Large intestine (tissue), 3 donors: ENCODE data around the gene NFASC. TPM values are rescaled to one million over a fixed set of nuclear protein-coding genes. Genes with fewer than 3 reads are reported as not detected.

Experiments used
- DNase-seq, 2 donors: peaks; one replicate each; pipeline versions ENCODE4 v3.0.0 to v3.0.0-alpha.2; 2013
- H3K27ac ChIP-seq: one replicate; pipeline ENCODE4 v1.5.1; 2013; ENCODE audit warnings: low read length
- H3K27me3 ChIP-seq: 2 replicates; pipeline ENCODE4 v1.6.1; 2013; ENCODE audit warnings: low read length; ENCODE audit not compliant: control insufficient read depth, insufficient read depth
- H3K36me3 ChIP-seq: 2 replicates; pipeline ENCODE4 v1.6.1; 2013; ENCODE audit warnings: low read length; ENCODE audit not compliant: control insufficient read depth, insufficient read depth
- H3K4me1 ChIP-seq: one replicate; pipeline ENCODE4 v1.6.1; 2013; ENCODE audit warnings: low read length; ENCODE audit not compliant: control insufficient read depth, insufficient read depth
- H3K4me3 ChIP-seq: one replicate; pipeline ENCODE4 v1.5.1; 2013; ENCODE audit warnings: low read length
- H3K9me3 ChIP-seq: one replicate; pipeline ENCODE4 v1.6.1; 2013; ENCODE audit warnings: mild to moderate bottlenecking, low read depth, low read length, moderate library complexity; ENCODE audit not compliant: control insufficient read depth
- WGBS: methylation state at CpG from one replicate; pipeline ENCODE4 v1.1.5; 2013; ENCODE audit warnings: low lambda C conversion rate; ENCODE audit not compliant: insufficient coverage; 5-methylcytosine and 5-hydroxymethylcytosine counted together
- polyA plus RNA-seq: library from polyadenylated mRNA; unstranded; fragments of 120-200 nt; gene quantifications from one replicate; pipeline ENCODE4 v1.2.1, GENCODE V29; 2013

Gene NFASC
- polyA plus RNA-seq, 1 donor: 10.1 TPM

DNA sequence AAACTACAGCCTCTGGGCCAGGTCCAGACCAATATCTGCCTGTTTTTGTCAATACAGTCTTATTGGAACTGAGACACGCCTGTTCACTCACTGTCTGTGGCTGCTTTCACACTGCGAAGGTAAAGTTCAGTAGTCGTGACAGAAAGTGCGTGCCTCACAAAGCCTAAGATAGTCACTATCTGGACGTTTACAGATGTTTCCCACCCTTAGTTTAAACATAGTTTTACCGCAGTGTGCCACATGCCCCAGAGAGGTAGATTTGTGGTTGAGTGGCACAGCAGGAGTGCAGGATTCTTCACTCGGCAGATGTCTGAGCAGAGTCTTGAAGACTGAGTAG, 61.9 kb downstream of the NFASC start:
- no peak for DNase-seq
- Histone ChIP-seq H3K9me3 (no peaks in the 10 kb centered on the region), H3K4me3 (no peak overlapping the region), H3K27ac (no peak overlapping the region), H3K36me3 (no peaks in the 10 kb centered on the region), H3K27me3 (peaks cover 16% of the 10 kb centered on the region), H3K4me1 (no peaks in the 10 kb centered on the region)
- WGBS: no CpG with 5 or more reads among the region's 7 CpGs

DNA sequence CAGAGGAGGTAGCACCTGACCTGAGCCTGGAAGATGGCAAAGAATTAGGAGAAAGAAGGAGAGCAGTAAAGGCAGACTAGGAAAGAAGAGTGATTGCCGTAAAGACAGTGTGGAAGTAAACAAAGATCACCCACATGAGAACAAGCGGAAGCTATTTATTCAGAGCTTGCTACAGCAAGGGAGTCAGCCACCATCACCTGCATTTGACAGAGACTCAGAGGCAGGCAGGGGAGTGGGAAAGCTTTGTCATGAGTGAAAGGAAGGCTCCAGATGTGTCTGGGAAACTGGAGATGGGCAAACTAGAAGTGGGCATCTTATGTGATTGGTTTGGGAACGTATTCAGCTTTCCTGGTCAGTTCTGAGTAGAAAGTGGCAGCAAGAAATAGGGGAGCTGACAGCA, 64.5 kb downstream of the NFASC start:
- no peaks in the 10 kb centered on the region for H3K4me1 ChIP-seq
- no CpG with 5 or more reads among the region's 3 CpGs for WGBS
- no peaks in the 10 kb centered on the region for H3K36me3 ChIP-seq
- H3K27ac ChIP-seq: no peak overlapping the region
- DNase-seq: no peak
- peaks cover 22% of the 10 kb centered on the region for H3K27me3 ChIP-seq
- H3K9me3 ChIP-seq: no peaks in the 10 kb centered on the region
- H3K4me3 ChIP-seq: no peak overlapping the region

DNA sequence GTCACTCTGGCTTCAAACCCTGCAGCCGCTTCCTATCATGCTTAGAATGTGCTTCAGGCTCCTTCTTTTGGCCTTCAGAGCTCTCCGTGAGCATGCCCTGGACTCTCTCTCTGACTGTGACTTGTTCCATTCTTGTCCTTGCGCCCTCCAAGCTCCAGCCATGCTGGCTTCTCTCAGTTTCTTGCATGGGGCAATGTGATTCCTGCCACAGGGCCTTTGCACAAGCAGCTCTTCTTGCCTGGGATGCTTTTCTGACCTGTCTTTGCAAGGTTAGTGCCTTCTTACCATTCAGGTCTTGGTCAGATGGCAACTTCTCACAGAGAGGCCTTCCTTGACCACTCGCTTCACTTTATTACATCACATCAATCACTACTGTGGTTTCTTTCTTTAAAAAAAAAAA, 66.1 kb downstream of the NFASC start:
- Histone ChIP-seq H3K9me3 (no peaks in the 10 kb centered on the region), H3K27ac (no peak overlapping the region), H3K36me3 (no peaks in the 10 kb centered on the region), H3K27me3 (peaks cover 22% of the 10 kb centered on the region), H3K4me1 (no peaks in the 10 kb centered on the region), H3K4me3 (no peak overlapping the region)
- no peak for DNase-seq
- WGBS: no CpG with 5 or more reads among the region's 4 CpGs

DNA sequence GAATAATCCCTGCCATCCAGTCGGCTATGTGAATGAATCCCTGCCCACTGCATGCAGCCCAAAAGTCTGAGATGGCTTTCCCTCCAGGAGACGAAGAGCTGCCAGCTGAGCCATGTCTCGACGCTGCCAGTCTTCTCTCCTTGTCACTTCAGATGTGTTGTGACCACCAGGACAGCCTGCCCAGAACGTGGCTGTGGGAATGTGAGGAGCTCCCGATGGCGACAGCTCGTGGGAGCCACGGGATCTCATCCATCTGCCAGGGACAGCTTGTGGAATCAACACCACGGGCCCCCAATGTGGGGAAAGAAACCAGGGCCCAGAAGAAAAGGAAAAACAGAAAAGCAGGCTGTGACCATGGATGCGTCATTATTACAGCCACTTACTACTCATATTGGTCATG, 67.2 kb downstream of the NFASC start:
- WGBS: no CpG with 5 or more reads among the region's 11 CpGs
- H3K27me3 ChIP-seq: peaks cover 15% of the 10 kb centered on the region
- no peaks in the 10 kb centered on the region for H3K36me3 ChIP-seq
- no peak overlapping the region for H3K4me3 ChIP-seq
- H3K9me3 ChIP-seq: no peaks in the 10 kb centered on the region
- no peak for DNase-seq
- H3K27ac ChIP-seq: no peak overlapping the region
- no peaks in the 10 kb centered on the region for H3K4me1 ChIP-seq

- Histone ChIP-seq H3K4me3 (no peak overlapping the region), H3K27ac (no peak overlapping the region), H3K27me3 (peaks cover 7% of the 10 kb centered on the region), H3K9me3 (no peaks in the 10 kb centered on the region), H3K36me3 (no peaks in the 10 kb centered on the region), H3K4me1 (no peaks in the 10 kb centered on the region)
- no peak for DNase-seq
- WGBS: no CpG with 5 or more reads among the region's 2 CpGs
Measured at GRCh38 chr1:204940591-204940990, 69.9 kb downstream of the NFASC start.

DNA sequence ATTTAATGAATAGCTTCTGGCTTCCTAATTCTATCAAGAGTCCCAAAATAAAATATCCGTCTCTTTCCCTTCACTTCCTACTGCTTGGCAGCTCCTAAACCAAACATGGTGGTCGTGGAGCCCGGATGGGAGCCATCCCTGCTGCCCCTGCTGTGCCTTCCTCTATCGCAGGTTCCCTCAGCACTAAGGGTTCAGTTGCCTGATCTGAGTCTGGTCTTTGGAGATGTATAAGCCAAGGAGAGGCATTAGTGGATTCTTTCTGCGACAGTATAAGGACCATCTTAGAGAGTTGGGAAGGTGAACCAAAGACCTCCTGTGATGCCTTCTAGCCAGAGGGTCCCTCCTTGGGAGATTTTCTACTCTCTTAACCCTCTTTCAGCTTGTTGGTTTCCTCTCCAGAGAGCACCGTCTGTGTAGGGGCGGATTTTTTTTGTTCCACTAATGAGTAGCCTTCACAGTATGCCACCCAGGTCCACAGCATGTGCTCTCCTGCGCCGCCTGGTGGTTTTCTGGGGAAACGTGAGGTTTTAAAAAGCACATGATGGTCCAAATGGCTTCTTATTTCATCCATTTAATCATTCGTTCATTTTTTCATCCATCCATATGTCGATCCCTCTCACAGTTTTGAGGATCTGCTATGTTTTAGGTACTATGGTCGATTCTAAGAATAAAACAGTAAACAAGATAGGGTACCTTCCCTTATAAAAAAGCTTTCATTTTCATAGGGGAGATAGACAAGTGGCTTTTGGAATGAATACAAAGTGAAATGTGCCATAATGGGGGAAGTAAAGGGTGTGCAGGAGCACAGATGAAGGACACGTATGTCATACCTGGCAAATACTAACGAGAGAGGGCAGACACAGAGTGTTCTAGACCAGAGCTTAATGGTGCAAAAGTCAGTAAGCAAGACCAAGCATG, 71.0 kb downstream of the NFASC start:
- peak; percentile 43 to 47 for DNase-seq
- WGBS: 13% methylated on average over 6 of the region's 15 CpGs
- Histone ChIP-seq H3K4me3 (no peak overlapping the region), H3K27me3 (peaks cover 7% of the 10 kb centered on the region), H3K27ac (no peak overlapping the region), H3K4me1 (no peaks in the 10 kb centered on the region), H3K36me3 (no peaks in the 10 kb centered on the region), H3K9me3 (no peaks in the 10 kb centered on the region)

GRCh38 chr1:204943495-204943894, 72.8 kb downstream of the NFASC start:
- Histone ChIP-seq H3K4me1 (no peaks in the 10 kb centered on the region), H3K4me3 (no peak overlapping the region), H3K27me3 (peaks cover 11% of the 10 kb centered on the region), H3K27ac (no peak overlapping the region), H3K9me3 (no peaks in the 10 kb centered on the region), H3K36me3 (no peaks in the 10 kb centered on the region)
- no CpG with 5 or more reads among the region's 6 CpGs for WGBS
- no peak for DNase-seq

DNA sequence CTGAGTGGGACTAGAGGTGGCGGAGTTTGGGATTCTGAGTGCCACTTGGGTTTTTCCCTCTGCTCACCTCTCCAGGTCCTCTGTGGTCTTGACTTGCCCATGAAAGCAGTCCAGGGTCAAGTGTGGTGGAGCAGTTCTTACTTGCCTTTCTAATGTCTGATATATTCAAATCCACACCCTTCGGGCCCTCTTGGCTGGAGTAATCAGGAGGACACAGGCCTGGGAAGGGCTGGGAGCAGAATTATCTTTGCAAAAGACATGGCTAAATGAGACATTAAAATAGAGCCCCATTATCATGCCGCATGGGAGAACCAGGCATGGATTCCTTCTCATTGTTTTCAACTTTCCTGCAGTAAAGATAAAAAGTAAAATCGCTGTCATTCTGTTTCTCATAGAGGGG, 74.0 kb downstream of the NFASC start:
- Histone ChIP-seq H3K9me3 (no peaks in the 10 kb centered on the region), H3K4me3 (no peak overlapping the region), H3K36me3 (no peaks in the 10 kb centered on the region), H3K4me1 (no peaks in the 10 kb centered on the region), H3K27me3 (peaks cover 14% of the 10 kb centered on the region), H3K27ac (no peak overlapping the region)
- no peak for DNase-seq
- WGBS: no CpG with 5 or more reads among the region's 4 CpGs

DNA sequence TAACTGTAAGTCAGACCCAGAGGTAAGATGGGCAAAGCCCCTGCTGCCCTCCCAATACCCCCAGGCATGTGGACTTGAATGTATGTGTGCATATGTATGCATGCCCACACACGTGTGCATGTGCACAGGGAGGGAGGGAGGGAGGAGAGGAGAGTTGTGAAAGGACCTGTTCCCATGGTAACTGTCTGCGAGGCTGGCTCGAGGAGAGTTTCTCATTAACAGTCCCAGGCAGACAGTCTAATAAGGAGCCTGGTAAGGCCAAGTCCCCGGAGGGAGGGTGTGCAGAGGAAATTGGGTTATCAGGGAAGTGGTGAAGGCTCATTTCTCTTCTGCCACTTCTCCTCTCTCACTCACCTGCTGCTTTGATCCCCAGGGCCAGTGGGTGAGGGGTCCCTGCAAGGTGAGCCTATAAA, 74.9 kb downstream of the NFASC start:
- Histone ChIP-seq H3K4me1 (no peaks in the 10 kb centered on the region), H3K9me3 (no peaks in the 10 kb centered on the region), H3K27me3 (peaks cover 12% of the 10 kb centered on the region), H3K4me3 (no peak overlapping the region), H3K36me3 (no peaks in the 10 kb centered on the region), H3K27ac (no peak overlapping the region)
- DNase-seq: no peak
- WGBS: no CpG with 5 or more reads among the region's 4 CpGs

DNA sequence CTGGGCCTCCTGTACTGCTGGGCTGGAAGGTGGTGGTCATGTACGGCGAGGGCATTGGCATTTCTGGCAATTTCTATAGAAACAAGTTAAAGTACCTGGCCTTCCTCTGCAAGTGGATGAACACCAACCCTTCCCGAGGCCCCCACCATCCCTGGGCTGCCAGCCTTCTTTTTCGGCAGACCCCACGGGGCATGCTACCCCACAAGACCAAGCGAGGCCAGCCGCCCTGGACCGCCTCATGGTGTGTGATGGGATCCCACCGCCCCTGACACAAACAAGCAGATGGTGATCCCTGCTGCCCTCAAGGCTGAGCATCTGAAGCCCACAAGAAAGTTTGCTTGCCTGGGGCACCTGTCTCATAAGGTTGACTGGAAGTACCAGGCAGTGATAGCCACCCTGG, 76.0 kb downstream of the NFASC start:
- H3K4me3 ChIP-seq: no peak overlapping the region
- no CpG with 5 or more reads among the region's 9 CpGs for WGBS
- peaks cover 13% of the 10 kb centered on the region for H3K27me3 ChIP-seq
- no peak overlapping the region for H3K27ac ChIP-seq
- no peaks in the 10 kb centered on the region for H3K36me3 ChIP-seq
- H3K4me1 ChIP-seq: no peaks in the 10 kb centered on the region
- DNase-seq: no peak
- no peaks in the 10 kb centered on the region for H3K9me3 ChIP-seq

- Histone ChIP-seq H3K27ac (no peak overlapping the region), H3K4me1 (no peaks in the 10 kb centered on the region), H3K4me3 (no peak overlapping the region), H3K9me3 (no peaks in the 10 kb centered on the region), H3K27me3 (peaks cover 13% of the 10 kb centered on the region), H3K36me3 (no peaks in the 10 kb centered on the region)
- DNase-seq: no peak
- no CpG with 5 or more reads among the region's 8 CpGs for WGBS
Measured at GRCh38 chr1:204947338-204947737, 76.7 kb downstream of the NFASC start.
